Mesothelial cell of epicardium (in vitro differentiated cells): Measurements from ENCODE around the gene HS3ST3B1. TPM values are rescaled to one million over a fixed set of nuclear protein-coding genes. Genes with fewer than 3 reads are reported as not detected.

Experiments
- DNase-seq, 2 experiments: peaks; one replicate each; pipeline ENCODE4 v3.0.0; 2021; ENCODE audit warnings: low spot score in 2 of 2; ENCODE audit not compliant: unreplicated experiment in 2 of 2
- H3K27ac Mint-ChIP-seq: 2 replicates; pipeline ENCODE4 v1.8.0; 2021; ENCODE audit warnings: mixed read lengths
- H3K27me3 Mint-ChIP-seq: 2 replicates; pipeline ENCODE4 v1.8.0; 2021; ENCODE audit warnings: low read depth, mixed read lengths
- H3K36me3 Mint-ChIP-seq: 2 replicates; pipeline ENCODE4 v1.8.0; 2021; ENCODE audit warnings: mixed read lengths
- H3K4me1 Mint-ChIP-seq: 2 replicates; pipeline ENCODE4 v1.8.0; 2021; ENCODE audit warnings: mixed read lengths
- H3K4me3 Mint-ChIP-seq: 2 replicates; pipeline ENCODE4 v1.8.0; 2021; ENCODE audit warnings: mild to moderate bottlenecking, moderate library complexity, mixed read lengths
- H3K9me3 Mint-ChIP-seq: 2 replicates; pipeline ENCODE4 v1.8.0; 2021; ENCODE audit warnings: mixed read lengths
- total RNA-seq: library from RNA; stranded (reverse); gene quantifications from 3 replicates; pipeline ENCODE4 v1.2.1, GENCODE V29; 2021
- TF ChIP-seq, protein P1 (sequence below): fragments of 200-600 bp; sonication (generic); IDR thresholded peaks from one replicate; pipeline ENCODE4 v1.5.0; 2021; ENCODE audit warnings: antibody characterized with exemption; ENCODE audit not compliant: unreplicated experiment

The HS3ST3B1 gene
- total RNA-seq, 1 donor from 2014 or later = 9.8 TPM

DNA sequence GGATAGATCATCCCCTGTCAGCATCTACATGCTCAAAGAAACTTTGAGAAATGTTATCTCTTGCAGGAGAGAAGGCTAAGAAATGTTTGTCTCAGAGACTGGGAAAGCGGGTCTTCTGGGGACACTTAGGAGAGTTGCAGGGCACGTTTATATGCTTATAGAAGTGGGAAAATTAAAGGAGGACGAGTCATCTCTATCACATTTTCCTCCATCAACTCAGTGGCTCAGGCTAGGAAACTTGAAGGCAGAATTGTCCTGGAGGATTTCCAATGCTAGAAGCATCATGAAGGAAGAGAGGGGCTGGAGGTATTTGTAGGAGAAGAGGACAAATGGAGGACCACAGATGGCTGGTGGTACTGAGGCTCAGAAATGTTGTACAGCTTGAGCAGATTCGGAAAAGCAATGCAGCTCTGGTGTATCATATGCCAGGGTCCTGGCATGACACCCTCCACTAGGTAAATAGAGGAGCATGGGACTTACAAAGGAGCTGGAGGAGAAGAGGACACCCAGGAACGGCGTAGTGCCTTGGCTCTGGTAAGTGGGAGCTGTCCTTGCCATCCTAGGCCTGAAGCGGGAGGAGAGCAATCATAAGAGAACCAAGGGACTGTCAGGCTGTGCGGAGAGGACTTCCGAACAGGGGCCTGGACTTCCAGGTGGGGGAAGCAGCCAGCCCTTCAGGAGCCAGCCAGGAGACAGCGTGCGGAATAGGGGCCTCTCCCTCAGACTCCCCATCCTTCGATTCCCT lies 4.5 kb upstream of the HS3ST3B1 start:
- Mint-ChIP-seq H3K4me3 (peak overlapping the region; percentile 54), H3K36me3 (no peaks in the 10 kb centered on the region), H3K9me3 (no peaks in the 10 kb centered on the region), H3K27ac (no peak overlapping the region), H3K27me3 (peaks cover 88% of the 10 kb centered on the region), H3K4me1 (peaks cover 30% of the 10 kb centered on the region)
- TF ChIP-seq, protein P1, sequence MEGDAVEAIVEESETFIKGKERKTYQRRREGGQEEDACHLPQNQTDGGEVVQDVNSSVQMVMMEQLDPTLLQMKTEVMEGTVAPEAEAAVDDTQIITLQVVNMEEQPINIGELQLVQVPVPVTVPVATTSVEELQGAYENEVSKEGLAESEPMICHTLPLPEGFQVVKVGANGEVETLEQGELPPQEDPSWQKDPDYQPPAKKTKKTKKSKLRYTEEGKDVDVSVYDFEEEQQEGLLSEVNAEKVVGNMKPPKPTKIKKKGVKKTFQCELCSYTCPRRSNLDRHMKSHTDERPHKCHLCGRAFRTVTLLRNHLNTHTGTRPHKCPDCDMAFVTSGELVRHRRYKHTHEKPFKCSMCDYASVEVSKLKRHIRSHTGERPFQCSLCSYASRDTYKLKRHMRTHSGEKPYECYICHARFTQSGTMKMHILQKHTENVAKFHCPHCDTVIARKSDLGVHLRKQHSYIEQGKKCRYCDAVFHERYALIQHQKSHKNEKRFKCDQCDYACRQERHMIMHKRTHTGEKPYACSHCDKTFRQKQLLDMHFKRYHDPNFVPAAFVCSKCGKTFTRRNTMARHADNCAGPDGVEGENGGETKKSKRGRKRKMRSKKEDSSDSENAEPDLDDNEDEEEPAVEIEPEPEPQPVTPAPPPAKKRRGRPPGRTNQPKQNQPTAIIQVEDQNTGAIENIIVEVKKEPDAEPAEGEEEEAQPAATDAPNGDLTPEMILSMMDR = no peak
- DNase-seq = no peak

DNA sequence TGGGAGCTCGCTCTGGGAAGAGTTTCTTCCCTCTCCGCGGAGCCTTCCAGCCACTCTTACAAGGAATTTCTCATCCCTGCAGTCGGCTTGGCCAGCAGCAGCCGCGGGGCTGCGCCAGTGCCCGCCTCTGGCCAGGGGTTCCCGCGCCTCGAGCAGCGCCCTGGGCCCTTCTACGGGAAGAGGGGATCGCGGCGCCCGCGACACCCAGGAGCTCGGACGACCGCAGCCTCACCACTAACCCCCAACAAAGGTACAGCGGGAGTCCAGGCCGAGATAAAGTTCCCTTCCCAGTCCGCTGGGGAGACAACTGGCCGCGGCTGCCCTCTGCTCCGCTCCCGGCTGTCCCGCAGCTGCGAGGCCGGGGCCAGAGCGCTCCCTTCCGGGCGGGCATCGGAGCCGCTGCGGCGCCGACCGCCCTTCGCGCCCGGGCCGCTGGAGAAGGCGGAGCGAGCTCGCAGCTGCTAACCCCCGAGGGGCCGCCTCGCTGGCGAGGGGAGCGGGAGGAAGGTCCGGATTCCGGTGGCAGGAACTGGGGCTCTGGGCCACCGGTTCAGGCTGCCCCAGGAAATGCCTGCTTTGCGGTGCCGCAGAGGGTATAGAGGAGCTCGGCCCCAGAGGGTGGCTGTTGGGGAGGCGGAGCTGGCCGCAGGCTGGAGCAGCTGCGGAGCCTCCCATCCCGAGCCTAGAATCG lies 3.6 kb upstream of the HS3ST3B1 start:
- H3K4me1 Mint-ChIP-seq = peaks cover 30% of the 10 kb centered on the region
- H3K36me3 Mint-ChIP-seq = no peaks in the 10 kb centered on the region
- H3K4me3 Mint-ChIP-seq = peak overlapping the region; percentile 59
- peak in 1 of 2 experiments; percentile 66 for DNase-seq
- H3K27ac Mint-ChIP-seq = no peak overlapping the region
- peaks cover 86% of the 10 kb centered on the region for H3K27me3 Mint-ChIP-seq
- no peaks in the 10 kb centered on the region for H3K9me3 Mint-ChIP-seq
- TF ChIP-seq, protein P1 = no peak

DNA sequence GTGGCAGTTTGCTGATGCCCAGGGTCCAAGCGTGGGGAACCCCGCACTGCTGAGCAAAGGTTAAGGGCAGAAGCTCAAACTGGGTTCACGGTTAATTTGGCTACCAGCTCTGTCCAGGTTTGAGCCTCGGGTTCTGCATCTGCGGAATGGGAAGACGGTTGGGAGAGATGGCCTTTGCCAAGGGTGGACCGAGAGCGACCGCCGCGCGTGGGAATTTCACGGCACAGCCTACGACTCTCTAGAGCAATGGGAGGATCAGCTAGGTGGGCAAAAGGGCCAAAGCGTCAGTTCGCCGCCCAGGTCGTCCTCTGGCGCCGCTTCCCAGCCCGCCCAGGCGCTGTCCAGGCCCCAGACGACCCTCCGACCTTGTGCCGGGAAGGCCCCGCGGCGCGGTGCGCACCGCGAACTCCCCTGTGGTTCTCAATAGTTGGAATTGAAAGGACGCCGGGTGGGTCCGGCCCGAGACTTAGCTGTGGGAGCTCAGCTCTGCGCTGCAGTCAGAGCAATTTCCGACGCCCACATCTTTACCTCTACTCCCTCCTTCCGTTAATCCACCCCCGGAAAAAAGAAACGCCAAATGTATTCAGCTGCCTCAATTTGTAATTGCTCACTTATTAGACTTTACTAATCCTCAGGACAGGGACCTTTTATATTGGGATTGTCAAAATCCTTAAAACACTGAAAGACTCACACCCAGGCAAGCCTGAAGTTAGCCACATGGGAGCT lies 2.5 kb upstream of the HS3ST3B1 start:
- H3K9me3 Mint-ChIP-seq = no peaks in the 10 kb centered on the region
- H3K27ac Mint-ChIP-seq = no peak overlapping the region
- TF ChIP-seq, protein P1 = no peak
- DNase-seq = no peak
- peaks cover 85% of the 10 kb centered on the region for H3K27me3 Mint-ChIP-seq
- peak overlapping the region; percentile 86 for H3K4me3 Mint-ChIP-seq
- peaks cover 36% of the 10 kb centered on the region for H3K4me1 Mint-ChIP-seq
- H3K36me3 Mint-ChIP-seq = no peaks in the 10 kb centered on the region

DNA sequence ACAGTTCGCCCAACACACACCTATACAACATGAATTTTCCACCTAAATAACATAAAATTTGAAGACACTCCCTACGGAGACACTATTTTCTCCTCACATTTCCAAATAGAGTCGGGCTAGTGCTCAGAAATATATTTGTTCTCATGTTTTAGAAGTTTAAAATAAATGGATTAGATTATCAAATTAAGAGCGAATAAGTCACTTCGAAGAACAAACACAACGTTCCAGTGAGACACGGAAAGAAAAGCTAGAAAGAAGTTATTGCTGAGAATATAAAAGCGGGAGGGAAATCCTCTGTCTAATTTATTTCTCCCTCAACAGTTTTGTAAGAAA lies 2.0 kb upstream of the HS3ST3B1 start:
- Mint-ChIP-seq H3K36me3 (no peaks in the 10 kb centered on the region), H3K27ac (no peak overlapping the region), H3K4me1 (peaks cover 41% of the 10 kb centered on the region), H3K9me3 (no peaks in the 10 kb centered on the region), H3K4me3 (peak overlapping the region; percentile 86), H3K27me3 (peaks cover 85% of the 10 kb centered on the region)
- no peak for DNase-seq
- TF ChIP-seq, protein P1 = no peak

DNA sequence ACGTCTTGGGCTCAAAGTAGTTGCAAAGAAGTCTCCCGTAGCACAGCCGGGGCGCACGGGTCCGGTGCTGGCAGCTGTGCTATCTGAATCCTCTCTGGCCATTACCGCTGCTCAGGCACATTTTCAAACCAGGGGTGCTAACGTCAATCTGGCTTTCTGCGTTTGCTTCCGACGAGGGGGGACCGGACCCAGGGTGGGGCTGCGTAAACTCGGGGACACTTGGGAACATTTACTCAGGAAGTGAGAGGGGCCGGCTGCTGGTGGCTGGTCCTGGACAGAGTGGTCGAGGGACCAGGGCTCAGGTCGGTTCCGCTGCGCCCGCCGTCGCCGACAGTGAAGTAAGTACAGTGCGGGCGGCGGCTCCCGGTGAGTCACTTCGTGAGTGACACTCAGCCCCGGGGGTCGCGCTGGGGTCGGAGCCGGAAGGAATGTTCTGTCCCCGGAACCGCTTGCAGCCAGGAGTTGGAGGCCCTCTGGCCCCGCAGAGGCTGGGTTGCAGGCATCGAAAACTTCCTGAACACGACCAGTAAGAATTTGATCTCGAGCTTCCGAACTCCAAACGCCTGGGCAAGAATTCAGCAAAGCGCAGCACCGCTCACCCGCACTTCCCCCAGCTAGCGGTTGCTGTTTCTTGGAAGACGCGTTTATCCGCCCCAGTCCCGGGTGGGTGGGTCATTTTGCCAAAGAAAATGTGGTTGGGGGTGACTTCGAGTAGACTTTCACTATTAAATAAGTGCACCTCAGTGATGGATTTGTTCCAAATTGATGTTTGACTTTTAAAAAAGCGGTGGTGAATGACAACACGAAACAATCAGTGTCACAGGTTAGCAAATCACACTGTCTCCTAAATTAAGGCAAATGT lies 1.4 kb upstream of the HS3ST3B1 start:
- H3K4me3 Mint-ChIP-seq = peak overlapping the region; percentile 86
- no peaks in the 10 kb centered on the region for H3K9me3 Mint-ChIP-seq
- peaks cover 84% of the 10 kb centered on the region for H3K27me3 Mint-ChIP-seq
- H3K36me3 Mint-ChIP-seq = no peaks in the 10 kb centered on the region
- TF ChIP-seq, protein P1 = no peak
- peak overlapping the region; percentile 69 for H3K27ac Mint-ChIP-seq
- peaks cover 42% of the 10 kb centered on the region for H3K4me1 Mint-ChIP-seq
- DNase-seq = peak in 1 of 2 experiments; percentile 51
